Body of pancreas (tissue), 4 donors: ENCODE measurements around the gene RPRD1B. TPM values are rescaled to one million over a fixed set of nuclear protein-coding genes. Genes with fewer than 3 reads are reported as not detected.
A peak's percentile ranks its signal among the peaks of the same experiment; 100 is the strongest.

Source experiments
- ATAC-seq: fragments of 150-250 bp; one replicate; pipeline ENCODE4 v1.9.1; 2016
- DNase-seq, 4 donors: peaks; one replicate each; pipeline ENCODE4 v3.0.0-alpha.2; 2019
- H3K27ac ChIP-seq, 4 donors: fragments of 200-600 bp; sonication (generic); 1 replicate in 3 of 4; 2 replicates in 1 of 4; pipeline versions ENCODE4 v1.5.1 to v1.6.1; 2016 to 2019; ENCODE audit warnings: mild to moderate bottlenecking in 1 of 4, mixed read lengths in 1 of 4, moderate library complexity in 1 of 4
- H3K27me3 ChIP-seq, 2 donors: fragments of 200-600 bp; sonication (generic); one replicate each; pipeline ENCODE4 v1.6.0; 2016; ENCODE audit warnings: mild to moderate bottlenecking in 1 of 2
- H3K36me3 ChIP-seq, 2 donors: fragments of 200-600 bp; sonication (generic); replicated peaks in 1 of 2; 2 replicates each; pipeline ENCODE4 v1.5.1; 2016; ENCODE audit warnings: low read depth in 2 of 2; ENCODE audit not compliant: insufficient read depth in 1 of 2
- H3K4me1 ChIP-seq: fragments of 200-600 bp; sonication (generic); one replicate; pipeline ENCODE4 v1.6.0; 2016
- H3K4me3 ChIP-seq, 2 donors: fragments of 200-600 bp; sonication (generic); 1 replicate in 1 of 2; 2 replicates in 1 of 2; pipeline ENCODE4 v1.5.1; 2016 to 2019
- H3K9me3 ChIP-seq, 3 donors: fragments of 200-600 bp; sonication (generic); 1 replicate in 2 of 3; 2 replicates in 1 of 3; pipeline ENCODE4 v1.5.1; 2016
- CTCF ChIP-seq, 7 experiments: fragments of 450-650 bp in 4 of 7; fragments of 200-600 bp in 3 of 7; sonication (generic) in 3 of 7; IDR thresholded peaks; one replicate each; pipeline ENCODE4 v1.5.1; 2016 to 2019; ENCODE audit warnings: antibody characterized with exemption in 7 of 7
- POLR2A ChIP-seq, 3 donors: fragments of 450-650 bp; IDR thresholded peaks; one replicate each; pipeline ENCODE4 v1.6.1; 2016; ENCODE audit warnings: antibody characterized with exemption in 3 of 3, mild to moderate bottlenecking in 2 of 3
- WGBS, 2 donors: methylation state at CpG; one replicate each; pipeline ENCODE4 v1.1.5; 2017; 5-methylcytosine and 5-hydroxymethylcytosine counted together
- intact Hi-C: fragments of 100-400 bp; cut with DNase I; formaldehyde crosslinking; loops from one replicate; pipeline ENCODE4 v1.15.1; 2023
- total RNA-seq, 2 donors: library from RNA; depleted of rRNA; stranded (reverse); fragments of >200 nt; gene quantifications; one replicate each; pipeline ENCODE4 v1.1.0, GENCODE V29; 2016

RPRD1B gene
- total RNA-seq, 2 donors from 2014 or later = 8.8 to 12.5 TPM

GRCh38 chr20:38134427-38135270 lies 101.1 kb downstream of the RPRD1B start:
- Histone ChIP-seq H3K4me3 (no peak overlapping the region), H3K27ac (peak overlapping the region in 2 of 4 donors; percentile 34 to 42), H3K9me3 (no peaks in the 10 kb centered on the region), H3K4me1 (peaks cover 11% of the 10 kb centered on the region), H3K36me3 (no peaks in the 10 kb centered on the region), H3K27me3 (no peaks in the 10 kb centered on the region)
- 46 to 56% methylated on average over 9 of the region's 9 CpGs for WGBS, 2 donors
- DNase-seq (no peak), ATAC-seq (peak; percentile 43)
- intact Hi-C loops = no loop called here
- TF ChIP-seq CTCF (IDR thresholded peaks at IDR 0.05) (no peak), POLR2A (IDR thresholded peaks at IDR 0.05) (no peak)

- DNase-seq = no peak
- H3K27me3 ChIP-seq = no peaks in the 10 kb centered on the region
- peak overlapping the region in 1 of 4 donors; percentile 42 for H3K27ac ChIP-seq
- no peak for TF ChIP-seq POLR2A (IDR thresholded peaks at IDR 0.05)
- TF ChIP-seq CTCF (IDR thresholded peaks at IDR 0.05) = no peak
- H3K4me1 ChIP-seq = peaks cover 11% of the 10 kb centered on the region
- no peak for ATAC-seq
- 76% methylated on average over 7 of the region's 7 CpGs; no CpG with 5 or more reads in 1 of the 2 donors for WGBS, 2 donors
- no peak overlapping the region for H3K4me3 ChIP-seq
- intact Hi-C loops = no loop called here
- H3K36me3 ChIP-seq = no peaks in the 10 kb centered on the region
- no peaks in the 10 kb centered on the region for H3K9me3 ChIP-seq
Measured at GRCh38 chr20:38135271-38135650, 101.7 kb downstream of the RPRD1B start.

- Histone ChIP-seq H3K9me3 (no peaks in the 10 kb centered on the region), H3K4me1 (peaks cover 11% of the 10 kb centered on the region), H3K36me3 (no peaks in the 10 kb centered on the region), H3K4me3 (no peak overlapping the region), H3K27ac (no peak overlapping the region), H3K27me3 (no peaks in the 10 kb centered on the region)
- no peak for DNase-seq
- intact Hi-C loops = no loop called here
- no peak for ATAC-seq
- TF ChIP-seq POLR2A (IDR thresholded peaks at IDR 0.05) (no peak), CTCF (IDR thresholded peaks at IDR 0.05) (no peak)
- 68 to 91% methylated on average over 6 to 26 of the region's 28 CpGs for WGBS, 2 donors
Measured at GRCh38 chr20:38135651-38136420, 102.3 kb downstream of the RPRD1B start.

GRCh38 chr20:38136421-38137245 lies 103.1 kb downstream of the RPRD1B start:
- H3K9me3 ChIP-seq = no peaks in the 10 kb centered on the region
- no peak overlapping the region for H3K4me3 ChIP-seq
- DNase-seq = no peak
- 80 to 85% methylated on average over 10 to 14 of the region's 14 CpGs for WGBS, 2 donors
- no peaks in the 10 kb centered on the region for H3K36me3 ChIP-seq
- no peak overlapping the region for H3K27ac ChIP-seq
- TF ChIP-seq POLR2A (IDR thresholded peaks at IDR 0.05) (no peak), CTCF (IDR thresholded peaks at IDR 0.05) (no peak)
- H3K27me3 ChIP-seq = no peaks in the 10 kb centered on the region
- intact Hi-C loops = no loop called here
- H3K4me1 ChIP-seq = peaks cover 11% of the 10 kb centered on the region
- no peak for ATAC-seq
